ENCODE results near the gene SLC4A1AP. TPM values are rescaled to one million over a fixed set of nuclear protein-coding genes. Genes with fewer than 3 reads are reported as not detected.
"Not testable (repeated sequence)": the region's sequence is repeated elsewhere in the genome, so short reads cannot be mapped to it uniquely, and the experiment has no call there.

The SLC4A1AP gene
- total RNA-seq, 4 donors from 2014 or later = 9.0 to 21.1 (median 16.1) TPM

- Histone ChIP-seq H3K4me1 (no peaks in the 10 kb centered on the region), H3K36me3 (peaks cover 0 to 72% (median 26%) of the 10 kb centered on the region in 4 donors), H3K4me3 (no peak overlapping the region), H3K27me3 (no peaks in the 10 kb centered on the region), H3K9me3 (no peaks in the 10 kb centered on the region), H3K27ac (no peak overlapping the region)
- no peak for DNase-seq
- intact Hi-C loops (cut with DNase I; ENCODE audit: low total_unique reads) = no loop called here
- TF ChIP-seq POLR2A (IDR thresholded peaks at IDR 0.05) (no peak), EP300 (IDR thresholded peaks at IDR 0.05; ENCODE audit: low read depth) (no peak), POLR2AphosphoS5 (IDR thresholded peaks at IDR 0.05) (no peak)
- TF ChIP-seq, protein P1, sequence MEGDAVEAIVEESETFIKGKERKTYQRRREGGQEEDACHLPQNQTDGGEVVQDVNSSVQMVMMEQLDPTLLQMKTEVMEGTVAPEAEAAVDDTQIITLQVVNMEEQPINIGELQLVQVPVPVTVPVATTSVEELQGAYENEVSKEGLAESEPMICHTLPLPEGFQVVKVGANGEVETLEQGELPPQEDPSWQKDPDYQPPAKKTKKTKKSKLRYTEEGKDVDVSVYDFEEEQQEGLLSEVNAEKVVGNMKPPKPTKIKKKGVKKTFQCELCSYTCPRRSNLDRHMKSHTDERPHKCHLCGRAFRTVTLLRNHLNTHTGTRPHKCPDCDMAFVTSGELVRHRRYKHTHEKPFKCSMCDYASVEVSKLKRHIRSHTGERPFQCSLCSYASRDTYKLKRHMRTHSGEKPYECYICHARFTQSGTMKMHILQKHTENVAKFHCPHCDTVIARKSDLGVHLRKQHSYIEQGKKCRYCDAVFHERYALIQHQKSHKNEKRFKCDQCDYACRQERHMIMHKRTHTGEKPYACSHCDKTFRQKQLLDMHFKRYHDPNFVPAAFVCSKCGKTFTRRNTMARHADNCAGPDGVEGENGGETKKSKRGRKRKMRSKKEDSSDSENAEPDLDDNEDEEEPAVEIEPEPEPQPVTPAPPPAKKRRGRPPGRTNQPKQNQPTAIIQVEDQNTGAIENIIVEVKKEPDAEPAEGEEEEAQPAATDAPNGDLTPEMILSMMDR (IDR thresholded peaks at IDR 0.05) = no peak
- WGBS, 2 donors (ENCODE audit: low coverage in 1 of 2) = 86 to 93% methylated on average over 4 of the region's 4 CpGs
- in situ Hi-C loops (cut with MboI; ENCODE audit: low pct_ligation_motif_present in 1 of 4, low pct_unique_long_range_greater_than_20kb in 1 of 4, low sequenced_read_pairs in 3 of 4) = no loop called here
These were observed 7.5 kb downstream of the SLC4A1AP start for GRCh38 chr2:27671235-27671634.

GRCh38 chr2:27672723-27673486, 9.2 kb downstream of the SLC4A1AP start:
- Histone ChIP-seq H3K4me1 (no peaks in the 10 kb centered on the region), H3K27ac (no peak overlapping the region), H3K4me3 (no peak overlapping the region), H3K9me3 (no peaks in the 10 kb centered on the region), H3K27me3 (no peaks in the 10 kb centered on the region), H3K36me3 (peaks cover 0 to 79% (median 30%) of the 10 kb centered on the region in 4 donors)
- intact Hi-C loops (cut with DNase I; ENCODE audit: low total_unique reads) = no loop called here
- no peak for DNase-seq
- in situ Hi-C loops (cut with MboI; ENCODE audit: low pct_ligation_motif_present in 1 of 4, low pct_unique_long_range_greater_than_20kb in 1 of 4, low sequenced_read_pairs in 3 of 4) = no loop called here
- TF ChIP-seq, protein P1 (IDR thresholded peaks at IDR 0.05) = no peak
- no peak for TF ChIP-seq EP300 (IDR thresholded peaks at IDR 0.05; ENCODE audit: low read depth)
- TF ChIP-seq POLR2A (IDR thresholded peaks at IDR 0.05) = no peak
- TF ChIP-seq POLR2AphosphoS5 (IDR thresholded peaks at IDR 0.05) = no peak
- WGBS, 2 donors (ENCODE audit: low coverage in 1 of 2) = 67 to 79% methylated on average over 2 to 5 of the region's 5 CpGs

DNA sequence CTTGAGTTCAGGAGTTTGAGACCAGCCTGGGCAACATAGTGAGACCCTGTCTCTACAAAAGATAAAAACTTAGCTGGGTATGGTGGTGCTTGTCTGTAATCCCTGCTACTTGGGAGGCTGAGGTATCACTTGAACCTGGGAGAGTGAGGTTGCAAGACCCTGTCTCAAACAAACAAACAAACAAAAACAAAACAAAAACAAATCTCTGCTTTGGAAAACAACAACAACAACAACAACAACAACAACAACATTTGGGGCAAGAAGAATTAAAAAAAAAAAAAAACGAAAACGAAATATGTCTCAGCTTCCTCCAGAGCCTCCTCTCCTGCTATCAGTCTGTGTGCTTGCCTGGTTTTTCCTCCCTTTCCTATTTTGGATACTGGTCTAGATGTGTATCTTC, 16.9 kb downstream of the SLC4A1AP start:
- intact Hi-C loops (cut with DNase I; ENCODE audit: low total_unique reads) = no loop called here
- no peak for DNase-seq

GRCh38 chr2:27681841-27682240, 18.2 kb downstream of the SLC4A1AP start:
- no peaks in the 10 kb centered on the region for H3K27me3 ChIP-seq
- in situ Hi-C loops (cut with MboI; ENCODE audit: low pct_ligation_motif_present in 1 of 4, low pct_unique_long_range_greater_than_20kb in 1 of 4, low sequenced_read_pairs in 3 of 4) (no loop called here), intact Hi-C loops (cut with DNase I; ENCODE audit: low total_unique reads) (no loop called here)
- peaks cover 0 to 42% (median 19%) of the 10 kb centered on the region in 4 donors for H3K36me3 ChIP-seq
- H3K27ac ChIP-seq = peak overlapping the region; percentile 63 to 75 (median 66)
- WGBS, 2 donors (ENCODE audit: low coverage in 1 of 2) = 60 to 75% methylated on average over 1 of the region's 1 CpG
- DNase-seq = no peak
- H3K9me3 ChIP-seq = no peaks in the 10 kb centered on the region
- TF ChIP-seq POLR2AphosphoS5 (IDR thresholded peaks at IDR 0.05) (peak in 1 of 3 donors; percentile 47), POLR2A (IDR thresholded peaks at IDR 0.05) (no peak)
- no peak overlapping the region for H3K4me3 ChIP-seq
- H3K4me1 ChIP-seq = peaks cover 0 to 27% (median 11%) of the 10 kb centered on the region in 4 donors

More for the DNA sequence above, 16.9 kb downstream of the SLC4A1AP start:
- peaks cover 0 to 46% (median 20%) of the 10 kb centered on the region in 4 donors for H3K36me3 ChIP-seq
- in situ Hi-C loops (cut with MboI; ENCODE audit: low pct_ligation_motif_present in 1 of 4, low pct_unique_long_range_greater_than_20kb in 1 of 4, low sequenced_read_pairs in 3 of 4) = no loop called here
- TF ChIP-seq, protein P1 (IDR thresholded peaks at IDR 0.05) = no peak
- TF ChIP-seq POLR2AphosphoS5 (IDR thresholded peaks at IDR 0.05) (no peak), POLR2A (IDR thresholded peaks at IDR 0.05) (no peak), EP300 (IDR thresholded peaks at IDR 0.05; ENCODE audit: low read depth) (no peak)
- H3K27me3 ChIP-seq = no peaks in the 10 kb centered on the region
- 88 to 100% methylated on average over 2 of the region's 2 CpGs for WGBS, 2 donors (ENCODE audit: low coverage in 1 of 2)
- no peak overlapping the region for H3K4me3 ChIP-seq
- H3K4me1 ChIP-seq = peaks cover 0 to 27% (median 11%) of the 10 kb centered on the region in 4 donors
- no peaks in the 10 kb centered on the region for H3K9me3 ChIP-seq
- no peak overlapping the region for H3K27ac ChIP-seq

DNA sequence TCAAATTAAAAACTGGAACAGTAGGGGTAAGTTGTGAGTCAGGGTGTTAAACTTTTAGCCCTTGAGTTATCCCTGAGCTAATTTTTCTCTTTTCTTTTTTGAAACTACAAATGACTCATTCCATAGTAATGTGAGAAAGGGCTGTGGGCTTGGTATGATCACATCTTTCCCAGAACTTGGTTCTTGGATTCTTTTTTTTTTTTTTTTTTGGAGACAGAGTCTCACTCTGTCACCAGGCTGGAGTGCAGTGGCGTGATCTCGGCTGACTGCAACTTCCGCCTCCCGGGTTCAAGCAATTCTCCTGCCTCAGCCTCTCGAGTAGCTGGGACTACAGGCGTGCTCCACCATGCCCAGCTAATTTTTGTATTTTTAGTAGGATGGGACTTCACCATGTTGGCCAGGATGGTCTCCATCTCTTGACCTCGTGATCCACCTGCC, 18.7 kb downstream of the SLC4A1AP start:
- H3K27me3 ChIP-seq; DNase-seq; intact Hi-C loops (cut with DNase I; ENCODE audit: low total_unique reads); H3K4me3 ChIP-seq; in situ Hi-C loops (cut with MboI; ENCODE audit: low pct_ligation_motif_present in 1 of 4, low pct_unique_long_range_greater_than_20kb in 1 of 4, low sequenced_read_pairs in 3 of 4); H3K9me3 ChIP-seq: not testable (repeated sequence)
- Histone ChIP-seq H3K4me1 (peaks cover 0 to 27% (median 11%) of the 10 kb centered on the region in 4 donors), H3K36me3 (peaks cover 0 to 37% (median 19%) of the 10 kb centered on the region in 4 donors), H3K27ac (peak overlapping the region; percentile 63 to 75 (median 66))
- 85 to 90% methylated on average over 6 to 7 of the region's 7 CpGs for WGBS, 2 donors (ENCODE audit: low coverage in 1 of 2)

Data from transverse colon (tissue), 4 donors.